ENCODE data around the gene CH25H.

GRCh38 chr10:89235073-89235798 is 28.1 kb upstream of the CH25H start:
- TF ChIP-seq POLR2A (IDR thresholded peaks at IDR 0.05) = no peak
- TF ChIP-seq CTCF (IDR thresholded peaks at IDR 0.05) = no peak
- TF ChIP-seq POLR2AphosphoS5 (IDR thresholded peaks at IDR 0.05; ENCODE audit: insufficient read depth in 1 of 2, low read depth in 1 of 2) = peak in 1 of 2 donors; percentile 32

Measured in vagina (tissue), 2 donors.